Stimulated activated CD4-positive, alpha-beta T cell treated with anti-CD3 and anti-CD28 coated beads, TNF-alpha, amount 100 ng/mL, for 4 hours (primary cell): ENCODE data around the gene LIPT1.
"Not testable (repeated sequence)": the region's sequence is repeated elsewhere in the genome, so short reads cannot be mapped to it uniquely, and the experiment has no call there.

Experiments
- DNase-seq, 3 experiments: peaks; one replicate each; pipeline ENCODE4 v3.0.0-alpha.2; 2020; ENCODE audit warnings: low read depth in 3 of 3

Gene LIPT1

GRCh38 chr2:99171377-99172140, 16.8 kb downstream of the LIPT1 start:
- no peak for DNase-seq

- peak; percentile 60 to 85 (median 77) for DNase-seq
Measured at GRCh38 chr2:99180755-99181623, 26.2 kb downstream of the LIPT1 start, which contains the start of the genes MITD1 and MRPL30. Gene MITD1, minus strand, starts transcription at chr2:99181058. Its CDS starts 77 bp downstream, at chr2:99180981. Gene MRPL30, plus strand, starts transcription at chr2:99181184. Its CDS starts 5,020 bp downstream, at chr2:99186204.

- no peak for DNase-seq
Measured at GRCh38 chr2:99181624-99182000, 26.8 kb downstream of the LIPT1 start.

- DNase-seq, result no peak
Measured at GRCh38 chr2:99183025-99183424, 28.3 kb downstream of the LIPT1 start.

GRCh38 chr2:99184811-99185210, 30.0 kb downstream of the LIPT1 start:
- no peak for DNase-seq

- no peak for DNase-seq
Measured at GRCh38 chr2:99187011-99187410, 32.2 kb downstream of the LIPT1 start.

- DNase-seq, result no peak
Measured at GRCh38 chr2:99188357-99188756, 33.6 kb downstream of the LIPT1 start.

- DNase-seq, result no peak
Measured at GRCh38 chr2:99190548-99190947, 35.8 kb downstream of the LIPT1 start.

- not testable (repeated sequence) for DNase-seq
Measured at GRCh38 chr2:99192364-99192763, 37.6 kb downstream of the LIPT1 start.

GRCh38 chr2:99198103-99198841, 43.5 kb downstream of the LIPT1 start:
- no peak for DNase-seq

GRCh38 chr2:99200076-99200800, 45.5 kb downstream of the LIPT1 start:
- no peak for DNase-seq

GRCh38 chr2:99201959-99202678, 47.4 kb downstream of the LIPT1 start:
- DNase-seq, result no peak

GRCh38 chr2:99205491-99205890, 50.7 kb downstream of the LIPT1 start:
- no peak for DNase-seq
